IPS-NIHi11 (cell line): ENCODE measurements around the gene GAS2L2.

Experiments
- DNase-seq: peaks from one replicate; pipeline ENCODE4 v3.0.0; 2012; ENCODE audit warnings: mixed read lengths, low spot score

GAS2L2 gene

GRCh38 chr17:35745246-35745645 lies 7.8 kb downstream of the GAS2L2 start:
- no peak for DNase-seq

- no peak for DNase-seq
These were observed 8.2 kb downstream of the GAS2L2 start for GRCh38 chr17:35744830-35745229.

DNA sequence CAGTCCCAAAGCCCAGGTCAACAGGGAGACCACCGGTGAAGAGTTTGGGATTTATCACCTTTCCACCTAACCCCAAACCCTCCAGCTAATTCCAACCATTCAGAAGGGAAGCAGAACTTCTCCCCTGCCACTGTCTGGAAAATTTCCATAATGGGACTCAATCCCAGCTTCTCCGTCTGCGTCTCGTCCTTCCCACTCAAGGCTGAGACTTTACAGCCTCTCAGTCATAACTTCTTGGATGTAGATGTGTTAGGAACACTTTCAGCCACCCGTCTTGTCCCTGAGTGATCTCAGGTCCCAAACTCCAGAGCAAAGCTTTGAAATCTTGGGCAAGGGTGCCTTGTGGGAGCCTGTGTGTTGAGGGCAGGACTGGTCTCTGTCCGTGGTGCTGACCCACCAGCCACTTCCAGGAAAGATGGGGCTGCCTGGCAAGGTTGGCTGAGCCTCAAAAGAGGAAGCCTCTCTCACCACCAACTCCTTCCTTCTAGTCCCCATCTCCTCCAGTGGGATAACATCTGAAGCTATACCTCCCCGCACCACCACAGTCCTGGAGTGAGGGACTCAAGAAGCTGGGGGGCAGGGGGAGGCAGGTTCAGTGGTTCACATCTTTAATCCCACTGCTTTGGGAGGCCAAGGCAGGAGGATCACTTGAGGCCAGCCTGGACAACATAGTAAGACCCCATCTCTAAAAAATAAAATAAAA lies 9.3 kb downstream of the GAS2L2 start:
- peak; percentile 80 for DNase-seq

DNA sequence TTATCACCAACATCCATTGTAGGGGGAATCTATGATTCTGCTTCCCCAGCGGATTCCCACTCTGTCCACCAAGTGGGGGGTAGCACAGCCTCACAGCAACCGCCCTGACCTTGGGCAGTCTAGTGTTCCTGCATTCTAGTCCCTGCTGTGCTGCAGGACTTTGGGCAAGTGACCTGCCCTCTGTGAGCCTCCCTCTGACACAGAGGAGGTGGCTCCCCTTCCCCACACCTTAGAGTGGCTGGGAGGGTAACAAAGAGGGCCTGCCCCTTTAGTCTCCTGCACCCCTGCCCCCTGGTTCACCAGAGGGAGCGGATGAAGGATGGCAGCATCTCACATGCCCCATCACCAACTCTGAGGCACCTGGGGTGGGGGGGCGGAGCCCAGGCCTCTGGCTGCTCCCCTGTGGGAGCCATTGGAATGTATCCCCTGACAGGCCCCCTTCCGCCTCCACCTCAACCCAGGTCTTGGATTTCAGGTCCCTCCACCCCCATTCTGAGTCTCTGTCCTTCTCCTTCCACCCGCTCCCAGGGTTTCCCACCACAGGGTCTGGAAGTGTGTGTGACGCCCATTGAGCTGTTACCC lies 10.1 kb downstream of the GAS2L2 start:
- DNase-seq = no peak

GRCh38 chr17:35742496-35742895 lies 10.5 kb downstream of the GAS2L2 start:
- no peak for DNase-seq

DNA sequence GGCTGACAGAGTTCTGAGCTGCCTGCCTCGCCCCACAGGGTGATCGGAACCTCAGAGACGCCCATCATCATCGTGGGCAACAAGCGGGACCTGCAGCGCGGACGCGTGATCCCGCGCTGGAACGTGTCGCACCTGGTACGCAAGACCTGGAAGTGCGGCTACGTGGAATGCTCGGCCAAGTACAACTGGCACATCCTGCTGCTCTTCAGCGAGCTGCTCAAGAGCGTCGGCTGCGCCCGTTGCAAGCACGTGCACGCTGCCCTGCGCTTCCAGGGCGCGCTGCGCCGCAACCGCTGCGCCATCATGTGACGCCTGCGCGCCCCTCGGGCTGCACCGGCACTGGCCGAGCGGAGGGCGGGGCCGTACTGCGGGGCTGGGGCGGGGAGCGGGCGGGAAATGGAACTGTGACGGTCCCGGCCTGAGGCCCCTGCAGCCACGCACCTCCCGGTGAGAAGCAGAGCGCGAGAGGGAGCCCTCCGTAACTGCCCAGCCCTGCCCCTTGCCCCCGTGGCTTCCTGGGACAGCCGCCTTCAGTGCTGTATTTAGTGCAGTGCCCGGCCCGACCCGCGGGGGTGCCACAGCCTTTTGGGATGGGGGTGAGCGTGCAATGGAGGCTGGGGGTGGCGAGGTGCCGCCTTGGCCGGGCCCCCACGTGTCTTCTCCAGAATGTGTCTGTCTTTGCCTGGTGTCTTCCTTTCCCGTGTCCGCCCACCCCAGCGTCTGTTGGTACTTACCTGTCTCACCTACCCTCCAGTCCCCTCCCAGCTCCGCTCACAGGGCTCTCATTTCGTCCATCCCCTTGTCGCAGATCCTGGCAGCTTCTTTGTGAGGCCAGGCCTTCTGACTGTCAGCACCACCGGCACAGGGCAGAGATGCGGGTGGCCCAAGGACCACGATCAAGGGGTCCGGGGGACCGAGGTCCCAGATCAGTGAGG lies 11.8 kb downstream of the GAS2L2 start:
- DNase-seq = peak; percentile 82

DNA sequence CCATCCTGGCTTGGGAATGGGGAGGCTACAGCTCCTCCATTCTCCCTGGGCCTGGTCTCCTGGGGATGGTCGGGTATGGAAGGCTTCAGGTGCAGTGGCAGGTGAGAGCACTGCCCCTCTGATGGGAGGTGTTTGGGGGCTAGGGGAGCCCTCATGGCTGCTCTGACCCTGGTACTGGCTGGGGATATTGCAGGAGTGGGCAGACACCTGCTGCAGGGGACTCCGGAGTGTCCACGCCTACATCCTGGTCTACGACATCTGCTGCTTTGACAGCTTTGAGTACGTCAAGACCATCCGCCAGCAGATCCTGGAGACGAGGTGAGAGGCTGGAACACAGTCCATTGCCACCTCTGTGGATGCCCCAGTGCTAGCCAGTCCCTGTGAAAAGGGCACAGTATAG lies 12.8 kb downstream of the GAS2L2 start:
- DNase-seq = no peak

DNA sequence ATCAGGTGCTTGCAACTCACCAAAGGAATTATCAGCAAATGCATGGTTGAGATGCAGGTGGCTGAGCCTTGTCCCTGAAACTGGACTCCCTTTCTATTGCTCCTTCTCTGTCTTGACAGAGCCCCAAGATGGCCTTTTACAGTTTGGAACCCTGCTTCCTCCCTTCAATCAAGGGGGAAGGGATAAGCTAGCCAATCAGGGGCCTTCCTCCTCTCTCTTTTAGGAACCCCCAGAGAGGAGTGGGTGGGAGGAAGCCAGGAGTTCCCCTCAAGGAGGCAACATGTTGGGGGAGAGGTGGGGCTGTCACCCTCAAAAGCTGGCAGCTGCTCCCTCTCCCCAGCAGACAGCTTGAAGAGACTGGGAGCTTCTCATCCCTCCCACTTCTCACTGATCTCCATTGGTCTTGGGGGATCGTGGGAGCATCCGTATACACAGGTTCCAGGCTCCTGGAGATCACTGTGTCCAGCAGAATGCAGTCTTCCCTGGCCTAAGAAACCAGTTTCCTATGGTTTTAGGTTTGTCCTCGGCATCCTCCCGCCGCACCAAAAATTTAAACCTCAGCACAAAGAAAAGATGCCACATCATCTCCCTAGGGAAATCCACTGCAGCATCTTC lies 14.4 kb downstream of the GAS2L2 start:
- no peak for DNase-seq

DNA sequence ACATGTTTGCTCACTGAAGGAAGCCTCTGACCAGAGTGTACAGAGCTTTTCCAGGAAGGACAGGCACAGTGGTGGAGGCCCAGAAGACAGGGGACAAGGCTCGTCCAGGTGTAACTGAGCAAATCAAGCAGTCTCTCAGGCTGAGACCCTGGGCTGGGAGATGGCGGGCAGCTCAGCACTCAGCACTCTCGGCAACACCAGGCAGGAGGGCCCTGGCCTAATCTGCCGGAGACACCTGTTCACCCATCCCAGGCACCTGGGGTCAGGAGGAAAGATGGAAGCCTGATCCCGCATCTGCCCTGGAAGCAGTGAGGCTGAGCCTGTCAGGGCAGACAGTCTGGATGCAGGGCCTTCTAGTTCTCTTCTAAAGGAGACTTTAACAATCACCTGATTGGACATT lies 16.8 kb downstream of the GAS2L2 start:
- no peak for DNase-seq

- DNase-seq = no peak
These were observed 17.8 kb downstream of the GAS2L2 start for GRCh38 chr17:35735036-35735805.

DNA sequence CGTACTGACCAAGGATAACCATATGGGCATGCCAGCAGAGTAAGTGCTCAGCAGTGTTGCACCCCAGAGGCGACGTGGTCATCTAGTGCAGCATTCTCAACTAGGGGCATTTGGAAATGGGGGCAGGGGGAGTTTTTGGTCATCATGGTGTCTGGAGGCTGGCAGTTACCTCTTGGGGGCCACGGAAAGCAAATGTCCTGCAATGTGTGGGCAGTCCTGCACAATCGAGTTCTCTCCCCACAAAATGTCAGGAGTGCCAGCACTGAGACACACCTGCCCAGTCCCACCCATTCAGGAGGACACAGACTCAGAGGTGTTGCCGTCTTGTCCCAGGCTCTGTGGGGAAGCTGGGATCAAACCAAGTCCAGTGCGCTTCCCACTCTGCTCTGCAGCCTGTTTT lies 18.6 kb downstream of the GAS2L2 start:
- no peak for DNase-seq

GRCh38 chr17:35733366-35733765 lies 19.7 kb downstream of the GAS2L2 start:
- no peak for DNase-seq

DNA sequence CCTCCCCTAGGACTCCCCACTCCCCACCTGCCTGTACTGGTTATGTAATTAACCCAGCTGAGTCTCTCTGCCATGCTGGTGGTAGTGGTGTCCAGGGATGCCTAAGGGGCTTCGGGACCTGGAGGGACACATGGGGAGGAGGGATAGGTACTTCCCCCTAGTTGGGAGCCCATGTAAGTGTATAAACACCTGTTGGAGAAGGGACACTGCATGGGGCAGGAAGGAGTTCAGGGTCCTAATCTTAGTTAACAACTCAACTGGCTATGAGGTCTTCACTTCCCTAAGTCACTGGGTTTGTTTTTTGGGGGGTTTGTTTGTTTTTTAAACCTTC lies 20.3 kb downstream of the GAS2L2 start:
- DNase-seq = no peak

DNA sequence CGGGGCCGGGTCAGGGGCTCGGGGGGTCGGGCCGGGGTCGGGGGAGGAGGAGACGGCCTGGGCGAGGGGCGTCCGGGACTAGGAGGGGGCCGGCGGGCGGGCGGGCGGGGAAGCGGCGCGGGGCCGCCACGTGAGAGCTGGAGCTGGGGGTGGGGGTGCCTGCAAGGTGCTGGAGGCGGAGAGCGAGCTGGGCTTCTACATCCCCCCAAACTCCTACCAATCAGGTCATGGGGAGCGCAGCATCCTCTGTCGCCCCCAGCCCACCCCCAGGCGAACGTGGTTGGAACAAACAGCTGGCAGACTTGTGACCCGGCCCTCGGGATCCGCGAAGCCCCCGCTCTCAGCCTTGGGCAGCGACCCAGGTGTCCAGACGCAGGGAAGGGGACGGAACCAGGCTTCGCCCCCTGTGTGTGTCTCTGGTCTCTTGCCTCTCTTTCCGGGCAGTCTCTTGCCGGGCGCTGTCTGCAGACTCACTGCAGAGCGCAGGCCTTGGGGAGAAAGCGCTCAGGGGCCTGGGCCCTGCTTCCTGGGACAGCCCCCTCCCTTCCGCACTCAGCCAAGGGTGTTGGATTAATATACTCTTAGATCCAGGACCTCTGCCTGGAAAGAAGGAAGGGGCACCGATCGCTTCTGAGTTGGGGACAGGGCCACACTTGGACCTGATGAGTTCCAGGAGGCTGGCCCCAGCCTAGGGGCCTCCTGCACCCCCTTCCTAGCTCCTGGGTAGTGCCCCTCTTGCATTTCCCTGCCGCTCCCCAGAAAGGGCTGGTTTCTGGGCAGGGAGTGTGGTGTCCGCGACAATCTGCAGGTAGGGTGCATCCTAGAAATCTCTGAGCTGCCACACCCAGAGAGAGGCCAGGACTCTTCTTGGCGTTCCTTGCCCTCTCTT lies 20.9 kb downstream of the GAS2L2 start:
- peak; percentile 47 for DNase-seq

DNA sequence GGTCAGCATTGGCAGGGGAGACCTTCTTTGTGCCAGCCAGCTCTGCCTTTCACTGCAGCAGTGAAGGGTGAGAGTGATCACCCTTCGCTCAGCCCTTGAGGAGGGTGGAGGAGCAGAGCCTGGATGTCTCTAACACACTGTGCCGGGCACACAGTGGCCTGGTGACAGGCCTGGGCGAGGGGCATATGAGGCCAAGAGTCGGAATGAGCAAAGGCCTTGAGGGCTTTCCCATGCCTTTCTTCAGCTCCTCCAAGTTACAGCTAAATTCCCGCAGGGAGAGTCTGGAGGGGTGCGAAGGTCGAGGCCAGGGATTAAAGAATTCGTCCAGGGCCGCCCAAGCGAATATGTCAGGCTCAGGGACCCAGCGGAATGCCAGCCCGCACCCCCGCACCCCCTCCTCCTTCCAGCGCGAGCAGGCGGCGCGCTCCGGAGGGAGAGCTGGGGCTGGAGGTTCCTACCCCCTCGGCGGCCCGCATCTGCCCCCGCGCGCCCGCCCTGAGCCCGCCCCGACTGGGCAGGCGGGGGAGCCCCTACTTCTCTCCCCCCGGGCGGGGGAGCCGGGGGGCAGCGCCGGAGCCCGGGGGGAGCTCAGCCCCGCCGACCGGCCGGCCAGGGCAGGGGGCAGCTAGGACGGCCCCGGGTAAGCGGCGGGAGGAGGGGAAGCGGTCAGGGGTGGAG lies 21.7 kb downstream of the GAS2L2 start, which contains the start of gene RASL10B:
RASL10B (plus strand) TSS at position 401 of the 678 bp plus-strand sequence. CDS start 3,546 bp downstream, outside the sequence.
- peak; percentile 92 for DNase-seq

DNA sequence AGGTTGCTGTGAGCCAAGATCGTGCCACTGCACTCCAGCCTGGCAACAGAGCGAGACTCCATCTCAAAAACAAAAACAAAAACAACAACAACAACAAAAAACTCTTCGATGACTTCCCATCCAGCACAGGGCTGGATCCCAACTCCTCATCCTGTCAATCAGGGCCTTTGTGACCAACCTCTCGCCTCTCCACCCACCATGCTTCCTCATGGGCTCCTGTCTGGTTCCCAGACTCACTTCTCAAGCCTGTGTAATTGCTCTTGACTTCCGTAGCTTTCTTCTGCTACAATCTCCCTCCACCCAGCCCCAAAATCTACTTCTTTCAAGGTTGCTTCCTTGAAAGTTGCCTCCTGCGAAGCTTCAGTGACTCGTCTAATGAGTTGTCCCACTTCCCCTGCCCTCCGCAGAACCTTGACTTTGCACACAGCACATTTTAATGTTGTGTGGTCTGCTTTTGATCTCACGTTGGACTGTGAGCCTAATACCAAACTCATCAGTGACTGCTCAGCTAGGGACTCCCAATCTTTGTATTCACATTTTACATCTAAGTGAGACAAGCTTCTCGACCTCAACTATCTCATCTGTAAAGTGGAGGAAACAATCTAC lies 22.5 kb downstream of the GAS2L2 start:
- no peak for DNase-seq

- no peak for DNase-seq
These were observed 23.6 kb downstream of the GAS2L2 start for GRCh38 chr17:35729405-35729833.

- no peak for DNase-seq
These were observed 24.5 kb downstream of the GAS2L2 start for GRCh38 chr17:35728551-35728950.

GRCh38 chr17:35727635-35728034 lies 25.4 kb downstream of the GAS2L2 start:
- no peak for DNase-seq
